Neural cell (in vitro differentiated cells): ENCODE results near the gene SLC8A1. TPM values are rescaled to one million over a fixed set of nuclear protein-coding genes. Genes with fewer than 3 reads are reported as not detected.

Experiments
- H2AFZ ChIP-seq: fragments of 200-600, 300-800 bp; sonication (generic), shearing (Covaris generic); 2 replicates; pipeline ENCODE4 v1.6.0; 2014; ENCODE audit warnings: low read depth, mild to moderate bottlenecking, antibody characterized with exemption, low read length, moderate library complexity
- H3F3A ChIP-seq: fragments of 200-600 bp; shearing (Covaris generic); 2 replicates; pipeline ENCODE4 v1.6.1; 2016; ENCODE audit warnings: mild to moderate bottlenecking, moderate library complexity, mixed read lengths, antibody characterized with exemption, low read length; ENCODE audit not compliant: insufficient read depth, poor library complexity, severe bottlenecking
- H3K27ac ChIP-seq: fragments of 200-600, 300-800 bp; sonication (generic), shearing (Covaris generic); 2 replicates; pipeline ENCODE4 v1.5.1; 2014; ENCODE audit warnings: mild to moderate bottlenecking, low read length, moderate library complexity
- H3K27me3 ChIP-seq: fragments of 300-800, 200-600 bp; sonication (generic), shearing (Covaris generic); 2 replicates; pipeline ENCODE4 v1.6.0; 2014; ENCODE audit warnings: mild to moderate bottlenecking, low read depth, low read length, moderate library complexity; ENCODE audit not compliant: insufficient read depth
- H3K36me3 ChIP-seq: fragments of 300-800, 200-600 bp; sonication (generic), shearing (Covaris generic); 2 replicates; pipeline ENCODE4 v1.5.1; 2014; ENCODE audit warnings: mild to moderate bottlenecking, antibody characterized with exemption, low read length, moderate library complexity; ENCODE audit not compliant: insufficient read depth
- H3K4me2 ChIP-seq: fragments of 300-800, 200-600 bp; sonication (generic), shearing (Covaris generic); 2 replicates; pipeline ENCODE4 v1.6.0; 2014; ENCODE audit warnings: mild to moderate bottlenecking, low read length
- H3K4me3 ChIP-seq: fragments of 300-800, 200-600 bp; sonication (generic), shearing (Covaris generic); 2 replicates; pipeline ENCODE4 v1.5.1; 2014; ENCODE audit warnings: mild to moderate bottlenecking, low read length, moderate library complexity
- H3K79me2 ChIP-seq: fragments of 200-600 bp; shearing (Covaris generic); replicated peaks from 2 replicates; pipeline ENCODE4 v1.6.0; 2014; ENCODE audit warnings: mild to moderate bottlenecking, low read length, moderate library complexity; ENCODE audit not compliant: insufficient read depth
- H3K9ac ChIP-seq: fragments of 300-800, 200-600 bp; sonication (generic), shearing (Covaris generic); 2 replicates; pipeline ENCODE4 v1.6.1; 2016; ENCODE audit warnings: mild to moderate bottlenecking, low read length, mixed read lengths
- H3K9me2 ChIP-seq: fragments of 200-600 bp; shearing (Covaris generic); 2 replicates; pipeline ENCODE4 v1.6.1; 2016; ENCODE audit warnings: mild to moderate bottlenecking, low read length, mixed read lengths; ENCODE audit not compliant: insufficient read depth
- H3K9me3 ChIP-seq: fragments of 200-600, 300-800 bp; sonication (generic), shearing (Covaris generic); 2 replicates; pipeline ENCODE4 v1.6.1; 2016; ENCODE audit warnings: mild to moderate bottlenecking, mixed run types, low read length, moderate library complexity, mixed read lengths
- H4K20me1 ChIP-seq: fragments of 200-600 bp; shearing (Covaris generic); 2 replicates; pipeline ENCODE4 v1.6.1; 2016; ENCODE audit warnings: mild to moderate bottlenecking, mixed run types; ENCODE audit not compliant: insufficient read depth
- CTCF ChIP-seq: fragments of 450-650 bp; IDR thresholded peaks from 2 replicates; pipeline ENCODE4 v1.5.1; 2014; ENCODE audit warnings: antibody characterized with exemption, mild to moderate bottlenecking, moderate library complexity; ENCODE audit not compliant: poor library complexity, severe bottlenecking
- EP300 ChIP-seq: fragments of 450-650 bp; conservative IDR thresholded peaks from 2 replicates; pipeline ENCODE4 v1.6.1; 2014; ENCODE audit warnings: antibody characterized with exemption, mild to moderate bottlenecking, moderate library complexity; ENCODE audit not compliant: poor library complexity, severe bottlenecking
- EZH2 ChIP-seq: fragments of 200-600, 300-800 bp; shearing (Covaris generic), sonication (generic); IDR thresholded peaks from 2 replicates; pipeline ENCODE4 v1.6.1; 2014; ENCODE audit warnings: antibody characterized with exemption, low read length, borderline replicate concordance, mild to moderate bottlenecking; ENCODE audit not compliant: insufficient read depth, poor library complexity, severe bottlenecking
- MXI1 ChIP-seq: fragments of 450-650 bp; conservative IDR thresholded peaks from 2 replicates; pipeline ENCODE4 v1.6.1; 2014; ENCODE audit warnings: antibody characterized with exemption, mild to moderate bottlenecking; ENCODE audit not compliant: poor library complexity, severe bottlenecking
- POLR2AphosphoS5 ChIP-seq: IDR thresholded peaks from 2 replicates; pipeline ENCODE4 v1.6.1; 2012
- RAD21 ChIP-seq: fragments of 450-650 bp; conservative IDR thresholded peaks from 2 replicates; pipeline ENCODE4 v1.6.1; 2014; ENCODE audit warnings: antibody characterized with exemption, mild to moderate bottlenecking, moderate library complexity
- REST ChIP-seq: IDR thresholded peaks from 2 replicates; pipeline ENCODE4 v1.6.1; 2012; ENCODE audit warnings: borderline replicate concordance
- SMC3 ChIP-seq: fragments of 450-650 bp; conservative IDR thresholded peaks from 2 replicates; pipeline ENCODE4 v1.6.1; 2014; ENCODE audit warnings: antibody characterized with exemption, mild to moderate bottlenecking, moderate library complexity; ENCODE audit not compliant: poor library complexity
- TAF1 ChIP-seq: IDR thresholded peaks from 2 replicates; pipeline ENCODE4 v1.6.1; 2012; ENCODE audit warnings: low read depth
- polyA plus RNA-seq: library from polyadenylated mRNA; depleted of rRNA; stranded (reverse); fragments of >200 nt; gene quantifications from 2 replicates; pipeline ENCODE4 v1.2.3, GENCODE V29; 2014

SLC8A1 gene
- polyA plus RNA-seq, 1 donor from 2014 or later: 18.7 TPM

GRCh38 chr2:40373111-40373510, 78.8 kb downstream of the SLC8A1 start:
- Histone ChIP-seq H3K4me3 (no peak overlapping the region), H4K20me1 (no peaks in the 10 kb centered on the region), H3K9me3 (no peaks in the 10 kb centered on the region), H3K9ac (no peak overlapping the region), H3K27ac (no peak overlapping the region), H3K36me3 (no peaks in the 10 kb centered on the region), H3K79me2 (no peaks in the 10 kb centered on the region), H3K27me3 (no peaks in the 10 kb centered on the region), H3F3A (no peaks in the 10 kb centered on the region), H3K9me2 (no peaks in the 10 kb centered on the region), H3K4me2 (no peak overlapping the region), H2AFZ (no peak overlapping the region)
- no peak for TF ChIP-seq MXI1
- TF ChIP-seq CTCF: no peak
- no peak for TF ChIP-seq RAD21
- TF ChIP-seq POLR2AphosphoS5: no peak
- no peak for TF ChIP-seq EZH2
- TF ChIP-seq REST: no peak
- TF ChIP-seq TAF1: no peak
- no peak for TF ChIP-seq EP300
- TF ChIP-seq SMC3: no peak

GRCh38 chr2:40372283-40372985, 79.5 kb downstream of the SLC8A1 start:
- no peaks in the 10 kb centered on the region for H3K9me2 ChIP-seq
- no peak overlapping the region for H3K4me2 ChIP-seq
- no peak overlapping the region for H3K4me3 ChIP-seq
- no peak overlapping the region for H2AFZ ChIP-seq
- no peaks in the 10 kb centered on the region for H3K79me2 ChIP-seq
- TF ChIP-seq REST (no peak), TAF1 (no peak), EP300 (no peak)
- no peaks in the 10 kb centered on the region for H3F3A ChIP-seq
- H4K20me1 ChIP-seq: no peaks in the 10 kb centered on the region
- no peaks in the 10 kb centered on the region for H3K36me3 ChIP-seq
- H3K27ac ChIP-seq: no peak overlapping the region
- no peaks in the 10 kb centered on the region for H3K27me3 ChIP-seq
- no peaks in the 10 kb centered on the region for H3K9me3 ChIP-seq
- H3K9ac ChIP-seq: no peak overlapping the region
